Measurements from ENCODE around the gene HSPA4L.

The HSPA4L gene

GRCh38 chr4:127870688-127871087, 88.6 kb downstream of the HSPA4L start:
- no peak for TF ChIP-seq SUZ12 (IDR thresholded peaks at IDR 0.05; ENCODE audit: extremely low read depth, insufficient read depth, insufficient read length)
- no peak for TF ChIP-seq YY1 (IDR thresholded peaks at IDR 0.05; ENCODE audit: insufficient read depth, insufficient read length)
- TF ChIP-seq ZNF274 (IDR thresholded peaks at IDR 0.05; ENCODE audit: low read depth, low read length) = no peak
- Histone ChIP-seq H3K27me3 (ENCODE audit: insufficient read depth, insufficient read length) (no peaks in the 10 kb centered on the region), H3K9ac (ENCODE audit: insufficient read length, low read depth) (no peak overlapping the region), H3K4me1 (ENCODE audit: insufficient read depth, insufficient read length) (no peaks in the 10 kb centered on the region), H3K36me3 (ENCODE audit: insufficient read depth, insufficient read length, low read length) (peaks cover 5% of the 10 kb centered on the region), H3K9me3 (ENCODE audit: insufficient read depth, low read length) (no peaks in the 10 kb centered on the region), H3K4me3 (ENCODE audit: insufficient read length, low read depth) (no peak overlapping the region)
- DNase-seq (ENCODE audit: low read depth, low spot score) = no peak

- H3K36me3 ChIP-seq (ENCODE audit: insufficient read depth, insufficient read length, low read length) = peaks cover 7% of the 10 kb centered on the region
- H3K27me3 ChIP-seq (ENCODE audit: insufficient read depth, insufficient read length) = no peaks in the 10 kb centered on the region
- DNase-seq (ENCODE audit: low read depth, low spot score) = no peak
- no peak overlapping the region for H3K9ac ChIP-seq (ENCODE audit: insufficient read length, low read depth)
- no peaks in the 10 kb centered on the region for H3K4me1 ChIP-seq (ENCODE audit: insufficient read depth, insufficient read length)
- TF ChIP-seq SUZ12 (IDR thresholded peaks at IDR 0.05; ENCODE audit: extremely low read depth, insufficient read depth, insufficient read length) = no peak
- TF ChIP-seq ZNF274 (IDR thresholded peaks at IDR 0.05; ENCODE audit: low read depth, low read length) = no peak
- no peak for TF ChIP-seq YY1 (IDR thresholded peaks at IDR 0.05; ENCODE audit: insufficient read depth, insufficient read length)
- no peak overlapping the region for H3K4me3 ChIP-seq (ENCODE audit: insufficient read length, low read depth)
- no peaks in the 10 kb centered on the region for H3K9me3 ChIP-seq (ENCODE audit: insufficient read depth, low read length)
These were observed 93.7 kb downstream of the HSPA4L start for GRCh38 chr4:127875791-127876190.

GRCh38 chr4:127880763-127881562, 98.8 kb downstream of the HSPA4L start, which contains the start of gene PLK4:
PLK4 (plus strand) TSS chr4:127880893; CDS start chr4:127881135, 242 bp downstream.
- Histone ChIP-seq H3K9ac (ENCODE audit: insufficient read length, low read depth) (peak within 1 kb of the TSS; percentile 97), H3K27me3 (ENCODE audit: insufficient read depth, insufficient read length) (no peaks in the 10 kb centered on the region), H3K4me3 (ENCODE audit: insufficient read length, low read depth) (peak within 1 kb of the TSS; percentile 85), H3K9me3 (ENCODE audit: insufficient read depth, low read length) (no peaks in the 10 kb centered on the region), H3K36me3 (ENCODE audit: insufficient read depth, insufficient read length, low read length) (peaks cover 40% of the 10 kb centered on the region), H3K4me1 (ENCODE audit: insufficient read depth, insufficient read length) (no peaks in the 10 kb centered on the region)
- DNase-seq (ENCODE audit: low read depth, low spot score) = peak; percentile 91
- TF ChIP-seq ZNF274 (IDR thresholded peaks at IDR 0.05; ENCODE audit: low read depth, low read length) = no peak
- peak; percentile 52 for TF ChIP-seq YY1 (IDR thresholded peaks at IDR 0.05; ENCODE audit: insufficient read depth, insufficient read length)

- no peak for TF ChIP-seq SUZ12 (IDR thresholded peaks at IDR 0.05; ENCODE audit: extremely low read depth, insufficient read depth, insufficient read length)
- no peak for TF ChIP-seq YY1 (IDR thresholded peaks at IDR 0.05; ENCODE audit: insufficient read depth, insufficient read length)
- no peak for TF ChIP-seq ZNF274 (IDR thresholded peaks at IDR 0.05; ENCODE audit: low read depth, low read length)
- Histone ChIP-seq H3K4me1 (ENCODE audit: insufficient read depth, insufficient read length) (no peaks in the 10 kb centered on the region), H3K4me3 (ENCODE audit: insufficient read length, low read depth) (peak overlapping the region; percentile 85)
These were observed 99.4 kb downstream of the HSPA4L start for GRCh38 chr4:127881563-127881864.

GRCh38 chr4:127888559-127888958, 106.4 kb downstream of the HSPA4L start:
- no peak overlapping the region for H3K9ac ChIP-seq (ENCODE audit: insufficient read length, low read depth)
- TF ChIP-seq SUZ12 (IDR thresholded peaks at IDR 0.05; ENCODE audit: extremely low read depth, insufficient read depth, insufficient read length) (no peak), ZNF274 (IDR thresholded peaks at IDR 0.05; ENCODE audit: low read depth, low read length) (no peak), YY1 (IDR thresholded peaks at IDR 0.05; ENCODE audit: insufficient read depth, insufficient read length) (no peak)
- DNase-seq (ENCODE audit: low read depth, low spot score) = no peak
- H3K27me3 ChIP-seq (ENCODE audit: insufficient read depth, insufficient read length) = no peaks in the 10 kb centered on the region
- no peak overlapping the region for H3K4me3 ChIP-seq (ENCODE audit: insufficient read length, low read depth)
- H3K36me3 ChIP-seq (ENCODE audit: insufficient read depth, insufficient read length, low read length) = peaks cover 90% of the 10 kb centered on the region
- H3K4me1 ChIP-seq (ENCODE audit: insufficient read depth, insufficient read length) = no peaks in the 10 kb centered on the region
- no peaks in the 10 kb centered on the region for H3K9me3 ChIP-seq (ENCODE audit: insufficient read depth, low read length)

More at GRCh38 chr4:127881563-127881864, 99.4 kb downstream of the HSPA4L start:
- Histone ChIP-seq H3K9me3 (ENCODE audit: insufficient read depth, low read length) (no peaks in the 10 kb centered on the region), H3K27me3 (ENCODE audit: insufficient read depth, insufficient read length) (no peaks in the 10 kb centered on the region), H3K9ac (ENCODE audit: insufficient read length, low read depth) (peak overlapping the region; percentile 97), H3K36me3 (ENCODE audit: insufficient read depth, insufficient read length, low read length) (peaks cover 45% of the 10 kb centered on the region)
- DNase-seq (ENCODE audit: low read depth, low spot score) = no peak

GRCh38 chr4:127889903-127890302, 107.8 kb downstream of the HSPA4L start:
- no peak overlapping the region for H3K4me3 ChIP-seq (ENCODE audit: insufficient read length, low read depth)
- TF ChIP-seq ZNF274 (IDR thresholded peaks at IDR 0.05; ENCODE audit: low read depth, low read length) = no peak
- TF ChIP-seq SUZ12 (IDR thresholded peaks at IDR 0.05; ENCODE audit: extremely low read depth, insufficient read depth, insufficient read length) = no peak
- TF ChIP-seq YY1 (IDR thresholded peaks at IDR 0.05; ENCODE audit: insufficient read depth, insufficient read length) = no peak
- no peaks in the 10 kb centered on the region for H3K4me1 ChIP-seq (ENCODE audit: insufficient read depth, insufficient read length)
- H3K9ac ChIP-seq (ENCODE audit: insufficient read length, low read depth) = no peak overlapping the region
- no peaks in the 10 kb centered on the region for H3K9me3 ChIP-seq (ENCODE audit: insufficient read depth, low read length)
- H3K27me3 ChIP-seq (ENCODE audit: insufficient read depth, insufficient read length) = no peaks in the 10 kb centered on the region
- H3K36me3 ChIP-seq (ENCODE audit: insufficient read depth, insufficient read length, low read length) = peaks cover 89% of the 10 kb centered on the region
- DNase-seq (ENCODE audit: low read depth, low spot score) = no peak
